Measurements from ENCODE around the gene CENPX. TPM values are rescaled to one million over a fixed set of nuclear protein-coding genes. Genes with fewer than 3 reads are reported as not detected.

CENPX gene
- total and polyA plus RNA-seq, 2 of the 13 experiments (the other 11 are each of a cell fraction or from before 2014, with no cell fraction given): 92.7 to 170 TPM

- 0 out of 2 replicates have a peak, but pooled peaks have one; percentile 30 for TF ChIP-seq ATF3 (CRISPR knock-in tag; IDR thresholded peaks at IDR 0.05)
- 0 out of 2 replicates have a peak, but pooled peaks have one; percentile 6 for TF ChIP-seq HNF1A (IDR thresholded peaks at IDR 0.05; ENCODE audit: low read depth)
- TF ChIP-seq HNF1A (CRISPR knock-in tag; IDR thresholded peaks at IDR 0.05; ENCODE audit: borderline replicate concordance): 0 out of 2 replicates have a peak, but pooled peaks have one; percentile 46
- TF ChIP-seq REL (CRISPR knock-in tag; conservative IDR thresholded peaks at IDR 0.05): peak; percentile 64; the same call in 1 of the 2 replicates
- TF ChIP-seq GPBP1L1 (CRISPR knock-in tag; IDR thresholded peaks at IDR 0.05): no peak
- no peak for TF ChIP-seq ZNF570 (CRISPR knock-in tag; IDR thresholded peaks at IDR 0.05; ENCODE audit: borderline replicate concordance)
- TF ChIP-seq HNRNPL (IDR thresholded peaks at IDR 0.05; ENCODE audit: low read depth, low read length): peak; percentile 96
- TF ChIP-seq, protein P1, sequence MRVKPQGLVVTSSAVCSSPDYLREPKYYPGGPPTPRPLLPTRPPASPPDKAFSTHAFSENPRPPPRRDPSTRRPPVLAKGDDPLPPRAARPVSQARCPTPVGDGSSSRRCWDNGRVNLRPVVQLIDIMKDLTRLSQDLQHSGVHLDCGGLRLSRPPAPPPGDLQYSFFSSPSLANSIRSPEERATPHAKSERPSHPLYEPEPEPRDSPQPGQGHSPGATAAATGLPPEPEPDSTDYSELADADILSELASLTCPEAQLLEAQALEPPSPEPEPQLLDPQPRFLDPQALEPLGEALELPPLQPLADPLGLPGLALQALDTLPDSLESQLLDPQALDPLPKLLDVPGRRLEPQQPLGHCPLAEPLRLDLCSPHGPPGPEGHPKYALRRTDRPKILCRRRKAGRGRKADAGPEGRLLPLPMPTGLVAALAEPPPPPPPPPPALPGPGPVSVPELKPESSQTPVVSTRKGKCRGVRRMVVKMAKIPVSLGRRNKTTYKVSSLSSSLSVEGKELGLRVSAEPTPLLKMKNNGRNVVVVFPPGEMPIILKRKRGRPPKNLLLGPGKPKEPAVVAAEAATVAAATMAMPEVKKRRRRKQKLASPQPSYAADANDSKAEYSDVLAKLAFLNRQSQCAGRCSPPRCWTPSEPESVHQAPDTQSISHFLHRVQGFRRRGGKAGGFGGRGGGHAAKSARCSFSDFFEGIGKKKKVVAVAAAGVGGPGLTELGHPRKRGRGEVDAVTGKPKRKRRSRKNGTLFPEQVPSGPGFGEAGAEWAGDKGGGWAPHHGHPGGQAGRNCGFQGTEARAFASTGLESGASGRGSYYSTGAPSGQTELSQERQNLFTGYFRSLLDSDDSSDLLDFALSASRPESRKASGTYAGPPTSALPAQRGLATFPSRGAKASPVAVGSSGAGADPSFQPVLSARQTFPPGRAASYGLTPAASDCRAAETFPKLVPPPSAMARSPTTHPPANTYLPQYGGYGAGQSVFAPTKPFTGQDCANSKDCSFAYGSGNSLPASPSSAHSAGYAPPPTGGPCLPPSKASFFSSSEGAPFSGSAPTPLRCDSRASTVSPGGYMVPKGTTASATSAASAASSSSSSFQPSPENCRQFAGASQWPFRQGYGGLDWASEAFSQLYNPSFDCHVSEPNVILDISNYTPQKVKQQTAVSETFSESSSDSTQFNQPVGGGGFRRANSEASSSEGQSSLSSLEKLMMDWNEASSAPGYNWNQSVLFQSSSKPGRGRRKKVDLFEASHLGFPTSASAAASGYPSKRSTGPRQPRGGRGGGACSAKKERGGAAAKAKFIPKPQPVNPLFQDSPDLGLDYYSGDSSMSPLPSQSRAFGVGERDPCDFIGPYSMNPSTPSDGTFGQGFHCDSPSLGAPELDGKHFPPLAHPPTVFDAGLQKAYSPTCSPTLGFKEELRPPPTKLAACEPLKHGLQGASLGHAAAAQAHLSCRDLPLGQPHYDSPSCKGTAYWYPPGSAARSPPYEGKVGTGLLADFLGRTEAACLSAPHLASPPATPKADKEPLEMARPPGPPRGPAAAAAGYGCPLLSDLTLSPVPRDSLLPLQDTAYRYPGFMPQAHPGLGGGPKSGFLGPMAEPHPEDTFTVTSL (CRISPR knock-in tag; IDR thresholded peaks at IDR 0.05; ENCODE audit: borderline replicate concordance): no peak; the same call in 1 of the 2 replicates
- TF ChIP-seq CHCHD3 (CRISPR knock-in tag; IDR thresholded peaks at IDR 0.05): peak; percentile 36; the same call in 1 of the 2 replicates
- TF ChIP-seq CBX5 (CRISPR knock-in tag; IDR thresholded peaks at IDR 0.05; ENCODE audit: borderline replicate concordance): peak; percentile 64; the same call in 1 of the 2 replicates
- TF ChIP-seq RBAK (CRISPR knock-in tag; IDR thresholded peaks at IDR 0.05): no peak
- TF ChIP-seq, protein P2, sequence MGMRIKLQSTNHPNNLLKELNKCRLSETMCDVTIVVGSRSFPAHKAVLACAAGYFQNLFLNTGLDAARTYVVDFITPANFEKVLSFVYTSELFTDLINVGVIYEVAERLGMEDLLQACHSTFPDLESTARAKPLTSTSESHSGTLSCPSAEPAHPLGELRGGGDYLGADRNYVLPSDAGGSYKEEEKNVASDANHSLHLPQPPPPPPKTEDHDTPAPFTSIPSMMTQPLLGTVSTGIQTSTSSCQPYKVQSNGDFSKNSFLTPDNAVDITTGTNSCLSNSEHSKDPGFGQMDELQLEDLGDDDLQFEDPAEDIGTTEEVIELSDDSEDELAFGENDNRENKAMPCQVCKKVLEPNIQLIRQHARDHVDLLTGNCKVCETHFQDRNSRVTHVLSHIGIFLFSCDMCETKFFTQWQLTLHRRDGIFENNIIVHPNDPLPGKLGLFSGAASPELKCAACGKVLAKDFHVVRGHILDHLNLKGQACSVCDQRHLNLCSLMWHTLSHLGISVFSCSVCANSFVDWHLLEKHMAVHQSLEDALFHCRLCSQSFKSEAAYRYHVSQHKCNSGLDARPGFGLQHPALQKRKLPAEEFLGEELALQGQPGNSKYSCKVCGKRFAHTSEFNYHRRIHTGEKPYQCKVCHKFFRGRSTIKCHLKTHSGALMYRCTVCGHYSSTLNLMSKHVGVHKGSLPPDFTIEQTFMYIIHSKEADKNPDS (CRISPR knock-in tag; IDR thresholded peaks at IDR 0.05): peak; percentile 28; the same call in 1 of the 2 replicates
- TF ChIP-seq TSC22D2 (CRISPR knock-in tag; IDR thresholded peaks at IDR 0.05; ENCODE audit: borderline replicate concordance): peak; percentile 47; the same call in 1 of the 2 replicates
Measured at GRCh38 chr17:81999976-82000802, 22.5 kb downstream of the CENPX start (continued).

Measured in HepG2 (cell line).